Activated CD4-positive, CD25-positive, alpha-beta regulatory T cell treated with anti-CD3 and anti-CD28 coated beads, Interleukin-2, amount 50 U/mL, for 72 hours (primary cell): ENCODE measurements around the gene ETV6.

Experiments used
- DNase-seq: peaks from one replicate; pipeline ENCODE4 v3.0.0; 2021

The ETV6 gene

DNA sequence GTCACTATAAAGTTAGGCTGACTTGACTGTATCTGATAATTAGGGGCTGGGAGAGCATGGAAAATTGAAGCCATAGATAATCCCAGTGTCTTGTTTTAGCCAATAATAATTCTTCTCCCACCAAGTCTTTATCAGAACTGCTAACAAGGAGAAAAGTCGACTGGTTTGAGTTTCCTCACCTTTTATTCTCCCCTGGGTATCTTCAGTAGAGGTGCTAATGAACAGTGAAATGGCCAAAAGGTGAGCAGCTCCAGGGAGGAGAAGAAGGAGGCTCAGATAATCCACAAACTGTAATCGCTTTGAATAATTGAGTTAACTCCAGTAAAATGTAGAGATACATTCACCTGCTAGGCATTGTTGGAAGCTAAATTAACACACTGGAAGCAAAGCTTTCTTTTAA is 72.6 kb downstream of the ETV6 start:
- no peak for DNase-seq

DNA sequence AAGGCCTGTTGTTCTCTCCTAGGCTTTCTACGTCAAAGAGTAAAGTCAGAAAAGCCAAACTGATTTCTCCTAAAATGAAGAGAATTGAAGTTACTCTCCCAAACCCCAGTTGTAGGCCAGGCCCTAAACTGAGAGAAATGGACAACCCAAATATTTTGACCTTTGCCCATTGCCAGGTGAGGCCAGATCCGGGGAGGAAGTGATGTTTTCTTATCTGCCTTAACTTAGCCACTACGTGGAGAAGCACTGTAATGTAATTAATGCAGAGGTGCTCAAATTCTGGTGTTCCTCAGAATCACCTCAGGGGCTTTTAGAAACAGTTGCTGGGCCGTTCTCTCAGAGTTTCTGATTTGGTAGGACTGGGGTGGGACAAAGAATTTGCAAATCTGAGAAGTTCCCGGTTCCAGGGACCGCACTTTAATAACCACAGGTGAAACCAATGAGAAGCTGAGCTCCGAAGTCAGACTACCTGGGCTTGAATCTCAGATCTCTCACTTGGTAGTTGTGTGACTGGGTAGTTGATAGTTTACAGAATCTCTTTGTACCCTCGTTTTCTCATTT is 73.2 kb downstream of the ETV6 start:
- no peak for DNase-seq

DNA sequence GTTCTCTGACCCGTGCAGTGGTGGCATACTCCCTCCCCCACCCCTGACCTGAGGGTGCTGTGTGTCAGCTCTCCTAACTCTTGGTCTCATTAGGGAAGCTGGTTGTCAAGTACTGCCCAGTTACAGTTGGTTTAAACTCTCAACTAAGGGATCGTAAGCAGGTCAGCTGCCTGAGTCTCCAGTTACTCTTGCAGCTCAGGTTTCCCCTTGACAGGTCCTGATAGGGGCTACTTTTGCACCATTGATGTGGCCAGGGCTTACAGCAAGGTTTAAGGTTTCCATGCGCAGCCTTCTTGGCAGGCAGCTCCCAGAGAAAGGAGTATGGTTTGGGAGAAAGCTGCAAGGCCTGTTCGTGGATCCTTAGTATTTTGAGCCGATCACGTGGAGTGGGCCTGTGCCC is 74.5 kb downstream of the ETV6 start:
- no peak for DNase-seq

DNA sequence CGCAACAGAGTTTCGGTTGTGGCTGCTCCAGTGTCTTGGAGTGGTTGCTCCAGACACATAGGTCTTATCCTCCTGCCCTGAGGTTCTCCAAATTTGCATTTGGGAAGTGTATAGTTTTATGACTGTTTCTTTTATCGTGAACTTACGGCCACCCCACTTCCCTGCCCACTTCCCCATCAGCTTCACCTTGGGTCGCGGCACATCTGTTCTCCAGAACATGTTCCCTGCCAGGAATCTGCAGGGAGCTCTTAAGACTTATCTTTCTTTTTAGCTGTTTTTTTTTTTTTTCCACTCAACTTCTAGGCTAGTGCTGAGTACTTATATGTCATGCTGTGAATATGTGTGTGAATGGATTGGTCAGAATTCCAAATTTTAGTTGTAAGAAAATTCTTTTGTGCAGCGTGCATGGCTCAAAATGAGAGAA is 75.4 kb downstream of the ETV6 start:
- no peak for DNase-seq

DNA sequence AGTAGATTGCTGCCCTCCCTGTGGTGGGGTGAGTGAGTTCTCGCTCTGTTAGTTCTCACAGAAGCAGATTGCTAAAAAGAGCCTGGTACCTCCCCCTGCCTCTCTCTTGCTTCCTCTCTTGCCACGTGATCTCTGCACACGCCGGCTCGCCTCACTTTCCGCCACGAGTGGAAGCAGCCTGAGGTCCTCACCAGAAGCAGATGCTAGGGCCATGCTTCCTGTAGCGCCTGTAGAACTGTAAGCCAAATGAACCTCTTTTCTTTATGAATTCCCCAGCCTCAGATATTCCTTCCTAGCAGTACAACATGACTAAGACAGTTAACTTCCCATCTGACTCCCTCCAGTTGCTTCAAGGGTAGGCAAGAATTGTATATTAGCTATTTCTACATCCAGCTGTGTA is 76.2 kb downstream of the ETV6 start:
- DNase-seq: no peak

DNA sequence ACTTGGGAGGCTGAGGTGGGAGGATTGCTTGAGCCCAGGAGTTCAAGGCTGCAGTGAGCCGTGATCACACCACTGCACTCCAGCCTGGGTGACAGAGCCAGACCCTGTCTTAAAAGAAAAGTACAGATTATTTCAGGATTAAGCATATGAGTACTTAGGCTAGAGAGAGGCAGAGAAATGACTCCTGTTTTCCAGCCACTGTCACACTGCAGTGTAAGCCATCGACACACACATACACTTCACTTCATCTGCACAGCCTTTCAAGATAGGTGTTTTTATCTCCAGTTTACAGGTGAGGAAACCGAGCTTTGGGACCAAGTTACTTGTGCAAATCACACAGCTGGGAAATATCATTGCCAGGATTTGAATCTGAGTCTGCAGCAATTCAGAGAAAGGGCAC is 77.2 kb downstream of the ETV6 start:
- DNase-seq: no peak

DNA sequence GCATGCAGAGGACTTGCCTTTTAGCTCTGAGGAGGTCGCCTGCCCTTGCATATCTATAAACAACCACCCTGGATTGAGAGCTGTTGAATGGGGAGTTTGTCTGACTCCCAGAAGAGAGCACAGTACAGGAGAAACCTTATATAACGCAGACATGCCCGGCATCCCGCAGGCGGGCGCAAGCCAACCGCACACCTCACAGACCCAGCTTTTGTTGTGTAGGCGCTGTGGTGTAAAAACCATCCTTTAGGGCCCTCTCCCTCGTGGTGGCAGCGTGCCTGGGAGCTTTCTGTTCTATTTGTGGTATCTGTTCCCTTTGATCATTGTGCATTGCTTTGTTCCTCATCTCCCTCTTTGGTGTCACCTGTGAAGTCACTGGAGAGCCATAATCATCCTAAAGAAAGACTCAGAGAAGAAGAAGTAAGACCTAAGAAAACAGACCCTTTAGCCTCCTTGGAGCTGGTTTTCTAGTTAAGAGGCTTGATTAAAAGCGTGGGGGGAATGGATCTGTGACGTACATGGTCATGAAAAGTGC is 77.7 kb downstream of the ETV6 start:
- peak; percentile 38 for DNase-seq

DNA sequence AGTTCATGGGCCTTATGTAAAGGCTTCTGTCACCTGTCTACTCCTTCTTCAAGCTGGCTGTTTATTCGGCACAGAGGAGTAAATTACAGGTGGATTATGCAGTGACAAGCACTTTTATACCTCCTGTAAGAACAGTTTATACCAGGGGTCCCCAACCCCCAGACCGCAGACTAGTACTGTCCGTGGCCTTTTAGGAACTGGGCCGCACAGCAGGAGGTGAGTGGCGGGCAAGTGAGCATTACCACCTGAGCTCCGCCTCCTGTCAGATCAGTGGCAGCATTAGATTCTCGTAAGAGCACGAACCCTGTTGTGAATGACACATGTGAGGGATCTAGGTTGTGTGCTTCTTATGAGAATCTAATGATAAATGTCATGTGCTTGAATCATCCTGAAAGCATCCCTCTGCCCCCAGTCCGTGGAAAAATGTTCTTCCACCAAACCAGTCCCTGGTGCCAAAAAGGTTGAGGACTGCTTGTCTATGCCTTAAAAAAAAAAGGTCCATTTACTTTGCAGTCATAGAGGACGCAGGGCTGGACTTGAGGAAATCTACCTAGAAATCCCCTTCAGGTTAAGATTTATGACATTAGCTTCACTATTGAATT is 78.8 kb downstream of the ETV6 start:
- no peak for DNase-seq

DNA sequence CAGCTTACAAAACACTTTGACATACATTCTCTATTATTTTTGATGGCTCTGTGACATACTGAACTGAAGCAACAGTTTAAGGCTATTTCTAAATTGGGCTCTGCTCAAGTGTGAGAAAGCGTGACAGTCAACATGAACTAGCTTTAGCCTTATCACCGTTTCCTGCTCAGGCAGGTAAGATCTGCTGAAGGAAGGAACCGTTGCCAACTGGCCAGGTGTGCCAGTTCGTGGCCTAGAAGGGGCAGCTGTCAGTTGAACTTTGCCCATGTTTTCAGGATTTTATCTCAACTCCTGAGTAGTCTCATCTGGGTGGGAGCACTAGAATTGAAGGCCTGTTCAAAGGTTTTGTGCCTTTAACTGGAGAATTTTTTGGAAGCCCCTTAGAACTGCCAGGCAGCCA is 79.5 kb downstream of the ETV6 start:
- DNase-seq: no peak

DNA sequence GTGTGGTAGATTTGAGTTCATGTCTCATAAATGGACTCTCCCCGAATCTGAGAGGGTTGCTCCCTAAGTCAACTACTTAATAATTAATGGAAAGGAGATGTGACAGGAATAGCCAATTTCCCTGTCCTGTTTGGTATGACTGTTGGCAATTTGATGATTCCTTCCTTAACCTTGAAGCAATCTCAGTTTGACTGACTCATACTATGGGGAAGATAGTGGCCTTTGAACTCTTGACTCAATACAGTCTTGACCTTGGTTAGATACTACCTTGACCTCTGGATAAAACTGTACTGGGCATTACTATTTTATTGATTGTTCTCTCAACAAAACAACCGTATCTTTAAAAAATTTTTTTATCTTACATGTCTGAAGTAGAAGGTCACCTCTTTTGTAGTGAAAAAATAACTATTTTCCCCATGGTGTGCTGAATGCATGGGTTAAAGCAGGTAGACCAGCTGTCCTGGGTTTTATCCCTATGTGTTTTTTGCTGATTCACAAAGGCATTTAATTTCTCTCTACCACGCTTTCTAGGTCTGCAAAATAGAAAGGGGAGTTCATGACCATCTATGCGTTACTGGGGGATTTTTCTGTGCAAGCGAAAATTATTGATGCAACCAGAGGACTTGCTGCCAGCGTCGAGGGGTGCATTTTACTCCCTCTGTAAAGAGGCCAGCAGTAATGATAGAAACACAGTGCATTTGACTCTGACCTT is 80.1 kb downstream of the ETV6 start:
- DNase-seq: no peak

DNA sequence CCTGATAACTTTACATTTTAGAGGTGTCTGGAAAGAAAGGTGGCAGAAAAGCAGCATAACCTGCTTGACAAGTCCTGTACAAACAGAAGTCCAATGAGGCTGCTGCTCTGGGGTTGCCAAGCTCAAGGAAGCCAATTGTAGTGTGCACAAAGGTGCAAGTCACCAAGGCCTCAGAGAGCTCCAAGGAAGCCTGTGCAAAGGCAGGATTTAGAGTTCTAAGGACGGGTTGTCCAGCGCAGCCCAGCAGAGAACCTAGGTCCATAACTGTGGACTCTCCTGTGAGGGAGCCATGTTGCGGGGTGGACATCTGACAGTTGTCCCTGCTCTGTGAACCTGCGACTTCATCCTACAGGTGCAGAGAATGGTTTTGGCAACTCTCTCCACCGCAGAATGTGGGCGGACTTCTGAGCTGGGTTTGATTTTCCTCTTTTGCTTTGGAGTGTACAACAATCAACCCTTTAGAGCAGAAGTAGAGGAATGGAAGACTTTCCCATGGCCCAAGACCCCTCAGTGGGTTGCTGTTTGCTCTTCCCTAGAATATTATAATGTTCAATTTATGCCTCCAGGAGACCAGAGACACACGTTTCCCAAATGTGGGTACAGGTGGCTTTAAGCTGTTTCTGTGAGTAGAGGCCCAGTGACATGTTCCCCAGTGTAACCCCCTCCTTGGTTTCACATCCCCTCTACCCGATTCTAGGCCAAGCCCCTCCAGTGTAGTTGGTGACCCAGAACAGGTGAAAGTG is 81.0 kb downstream of the ETV6 start:
- no peak for DNase-seq

DNA sequence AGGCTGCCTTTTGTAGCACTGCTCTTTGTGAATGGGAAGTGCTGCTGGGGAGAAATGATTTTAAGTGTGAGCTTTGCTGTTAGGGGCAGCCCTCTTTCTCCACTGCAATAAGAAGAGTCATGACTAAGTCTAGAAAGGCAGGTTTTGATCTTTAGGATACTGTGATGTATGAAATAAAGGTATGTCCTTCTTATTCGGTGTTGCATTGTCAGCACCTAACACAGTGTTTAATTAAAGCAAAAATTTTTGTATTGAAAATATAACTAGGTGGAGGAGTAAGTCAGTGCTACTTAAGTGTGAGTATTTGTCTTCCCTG is 81.5 kb downstream of the ETV6 start:
- DNase-seq: no peak

DNA sequence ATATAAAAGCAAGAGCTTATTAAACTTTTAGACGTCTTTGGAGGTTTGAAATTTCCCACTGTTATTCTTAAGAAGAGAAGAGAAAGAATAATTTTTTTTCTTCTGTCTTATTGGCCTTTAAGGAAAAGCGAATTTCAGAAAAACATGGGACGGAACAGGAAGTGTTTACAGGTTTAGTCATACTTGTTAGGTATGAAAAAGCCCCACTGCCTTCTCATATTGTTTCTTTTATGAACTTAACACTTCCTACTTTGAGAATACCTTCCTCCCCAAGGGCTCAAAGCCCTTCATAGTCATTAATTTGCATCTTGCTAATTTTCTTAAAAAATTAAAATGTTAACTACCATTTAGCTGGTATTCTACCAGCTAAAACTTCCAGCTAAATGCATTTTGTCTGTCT is 82.0 kb downstream of the ETV6 start:
- DNase-seq: no peak

DNA sequence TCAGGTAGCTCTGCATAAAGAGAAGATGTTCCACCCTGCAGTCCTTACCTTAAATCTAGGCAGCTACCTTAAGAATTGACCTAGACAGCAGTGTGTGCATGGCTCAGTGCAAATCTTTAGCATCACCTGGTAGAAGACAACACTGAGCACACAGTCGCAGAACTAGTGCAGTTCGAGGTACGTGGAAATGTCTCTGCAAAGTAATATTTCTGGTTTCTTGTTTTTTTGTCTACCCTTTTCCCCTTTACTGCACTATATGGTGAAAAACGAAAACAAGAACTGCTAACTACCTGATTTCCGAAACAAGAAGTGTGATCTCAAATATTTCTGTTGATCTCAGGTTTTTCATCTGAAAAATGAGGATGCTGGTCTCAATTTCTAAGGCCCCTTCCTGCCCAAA is 82.5 kb downstream of the ETV6 start:
- no peak for DNase-seq

DNA sequence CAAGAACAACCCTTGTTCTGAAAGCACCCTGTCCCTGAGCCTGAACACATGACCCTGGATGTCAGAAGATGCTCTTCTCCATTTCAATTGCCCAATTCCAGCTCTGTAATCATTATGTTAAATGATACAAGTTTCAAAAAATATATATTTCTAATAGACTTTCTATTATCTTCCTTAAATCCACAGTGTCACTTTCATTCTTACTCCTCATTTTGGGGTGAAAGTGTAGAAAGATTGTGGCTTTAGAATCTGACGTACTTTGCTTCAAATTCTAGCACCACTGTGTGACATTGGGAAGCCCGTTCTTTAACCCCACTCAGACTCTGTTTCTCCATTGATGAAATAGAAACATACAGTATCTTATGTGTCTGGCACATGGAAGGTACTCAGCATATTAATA is 83.2 kb downstream of the ETV6 start:
- no peak for DNase-seq

DNA sequence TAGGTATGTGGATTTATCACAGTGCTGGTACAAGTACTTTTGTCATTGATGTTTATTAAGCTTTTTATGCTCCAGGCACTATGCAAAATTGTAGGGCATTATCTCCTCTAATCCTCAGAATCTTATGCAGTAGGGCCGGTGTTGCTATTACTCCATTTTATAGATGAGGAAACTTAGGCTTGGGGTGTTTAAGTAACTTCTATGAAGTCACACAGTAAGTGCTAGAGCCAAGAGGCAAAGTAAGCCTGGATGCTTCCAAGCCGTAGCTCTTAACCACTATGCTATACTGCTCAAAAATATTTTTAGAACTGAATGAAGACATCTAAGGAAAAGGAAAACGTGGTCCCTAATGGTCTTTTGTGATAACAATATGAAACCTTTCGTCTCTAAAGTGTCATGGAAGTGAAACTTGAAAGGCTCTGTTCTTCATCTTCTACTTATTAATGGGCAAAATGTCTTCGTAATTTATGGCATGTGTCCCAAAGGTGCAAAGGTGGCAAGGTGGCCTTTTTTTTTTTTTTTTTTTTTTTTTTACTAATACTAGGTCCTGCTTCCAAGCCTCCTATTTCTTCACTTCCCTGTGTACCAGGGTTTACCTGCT is 85.2 kb downstream of the ETV6 start:
- DNase-seq: no peak

DNA sequence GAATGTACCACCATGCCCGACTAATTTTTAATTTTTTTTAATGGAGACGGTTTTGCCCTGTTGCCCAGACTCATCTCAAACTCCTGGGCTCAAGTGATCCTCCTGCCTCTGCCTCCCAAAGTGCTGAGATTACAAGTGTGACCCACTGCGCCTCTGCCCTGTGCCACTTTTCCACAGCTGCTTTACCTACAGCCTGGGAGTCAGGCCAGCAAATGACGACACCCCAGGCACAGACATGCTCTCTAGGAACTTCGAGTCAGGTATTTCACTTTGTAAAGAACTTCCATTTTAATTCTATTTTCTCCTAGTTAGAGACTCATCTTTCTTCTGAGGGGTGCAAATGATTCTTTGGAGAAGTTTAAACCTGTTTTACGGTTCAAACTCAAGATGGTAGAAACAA is 89.0 kb downstream of the ETV6 start:
- DNase-seq: no peak

DNA sequence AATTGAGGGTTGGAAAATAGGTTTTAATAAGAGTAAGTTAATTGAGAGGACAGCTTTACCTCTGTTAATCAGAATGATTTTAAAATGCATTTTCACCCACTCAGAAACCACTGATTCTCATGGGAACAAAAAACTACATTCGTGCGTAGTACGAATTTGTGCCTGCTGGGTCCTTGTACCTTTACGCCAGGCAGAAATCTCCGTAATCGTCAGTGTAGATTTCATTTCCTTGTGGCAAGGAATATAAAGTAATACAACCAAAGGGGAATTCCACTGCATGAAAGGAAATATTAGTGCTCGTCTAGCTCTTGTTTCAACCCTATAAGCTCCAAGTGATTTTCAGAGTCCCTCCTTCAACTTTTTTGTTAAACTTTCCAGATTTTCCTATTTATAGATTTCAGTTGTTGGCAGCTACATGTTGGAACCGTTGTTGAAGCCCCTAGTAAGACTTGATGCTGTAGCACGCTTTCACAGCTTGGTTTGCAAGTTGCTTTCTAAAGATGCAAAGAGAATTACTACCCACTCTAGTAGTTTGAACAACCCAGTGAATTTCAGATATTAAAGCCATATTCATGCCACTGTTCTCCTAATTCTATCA is 90.6 kb downstream of the ETV6 start:
- no peak for DNase-seq

DNA sequence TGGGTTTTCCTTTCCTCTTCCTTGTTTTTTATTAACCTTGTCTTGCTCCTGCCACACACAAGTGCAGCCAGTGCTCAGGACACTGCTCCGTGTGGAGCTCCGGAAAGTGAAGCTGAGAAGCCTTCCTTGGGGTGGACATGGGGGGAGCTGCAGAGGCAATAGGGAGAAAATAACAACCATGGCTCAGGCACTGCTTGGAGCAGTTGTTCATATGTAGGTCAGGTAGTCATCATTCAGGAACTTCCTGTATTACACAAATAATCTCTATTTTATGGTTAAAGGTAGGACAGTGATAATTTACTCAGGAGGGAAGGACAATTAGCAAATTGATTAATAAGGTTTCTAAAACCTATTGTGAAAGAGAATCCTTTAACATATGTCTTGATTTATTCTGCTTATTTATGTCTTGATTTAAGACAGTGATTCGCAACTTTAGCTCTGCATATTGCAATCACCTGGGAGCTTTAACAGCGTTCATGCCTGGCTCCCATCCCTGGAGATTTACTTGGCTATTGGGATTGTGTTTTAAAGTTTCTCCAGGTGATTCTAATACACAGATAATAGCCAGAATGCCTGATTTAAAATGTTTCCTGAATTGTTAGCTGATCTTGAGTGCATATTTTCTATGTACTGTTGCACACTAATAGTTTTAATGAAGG is 92.1 kb downstream of the ETV6 start:
- no peak for DNase-seq

DNA sequence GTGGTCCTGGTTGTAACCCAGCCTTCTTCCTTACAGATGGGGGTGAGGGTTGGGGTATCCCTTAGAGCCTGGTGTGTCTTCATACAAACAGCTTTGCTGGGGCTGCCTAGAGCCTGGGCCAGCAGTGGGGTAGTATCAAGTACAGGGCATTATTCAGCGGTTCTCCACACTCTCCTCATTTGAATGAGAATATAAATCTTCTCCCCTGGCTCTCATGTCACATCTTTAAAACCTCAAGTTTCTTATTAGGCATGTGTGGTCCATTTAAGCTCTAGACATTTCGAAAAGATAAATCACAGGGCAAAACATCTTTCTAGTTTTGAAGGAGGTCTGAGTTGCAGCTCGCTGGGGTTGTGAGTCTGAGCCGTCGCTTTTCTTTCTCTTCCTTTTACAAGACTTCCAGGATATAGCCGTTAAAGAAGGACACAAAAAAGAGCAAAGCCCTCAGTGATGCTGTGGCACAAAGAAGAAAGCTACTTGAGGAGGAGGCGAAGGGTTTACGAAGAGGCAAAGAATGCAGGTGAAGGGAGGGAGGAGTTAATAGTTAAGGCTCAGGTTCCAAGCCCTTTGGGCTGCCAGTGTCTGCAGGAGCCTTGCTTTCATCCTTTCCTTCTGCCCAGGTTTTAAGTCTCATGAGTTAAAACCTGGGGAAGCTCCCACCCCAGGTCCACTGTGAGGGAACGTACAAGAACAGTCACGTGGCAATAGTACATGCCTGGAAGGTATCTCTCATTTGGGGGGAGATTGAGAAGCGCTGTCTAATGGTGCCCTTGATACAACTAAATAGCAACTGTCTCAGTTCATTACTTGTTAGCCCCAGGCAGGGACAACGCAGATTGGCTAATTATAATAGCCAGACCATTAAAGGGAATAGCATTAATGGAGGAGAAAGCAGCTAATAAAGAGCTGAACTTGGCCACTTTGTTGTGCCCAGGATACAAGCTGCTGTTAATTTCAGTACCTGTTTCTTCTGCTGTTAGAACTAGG is 94.2 kb downstream of the ETV6 start:
- no peak for DNase-seq

DNA sequence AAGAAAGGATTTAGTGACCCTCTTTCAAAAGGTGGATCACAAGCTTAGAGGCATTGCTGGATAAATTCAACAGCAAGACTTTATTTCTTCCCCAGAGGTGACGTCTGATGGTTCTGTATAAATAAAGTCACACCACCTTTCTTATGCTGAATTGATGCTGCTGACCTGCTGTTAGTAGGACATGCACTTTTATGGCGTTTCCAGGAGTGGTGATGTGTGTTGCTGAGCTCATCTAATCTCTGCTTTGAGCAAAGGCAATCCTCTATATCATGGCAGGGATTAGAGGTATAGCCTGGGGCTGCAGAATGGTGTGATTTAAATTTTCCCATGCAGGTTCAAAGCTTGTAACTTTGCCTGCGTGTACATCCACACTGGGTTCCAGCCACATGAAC is 94.9 kb downstream of the ETV6 start:
- DNase-seq: no peak
